Right lobe of liver (tissue), 6 donors: ENCODE data around the gene TBXAS1. TPM values are rescaled to one million over a fixed set of nuclear protein-coding genes. Genes with fewer than 3 reads are reported as not detected.

ENCODE experiments used
- ATAC-seq, 4 donors: fragments of 200-7000 bp; cut with Tn5 transposase; one replicate each; pipeline ENCODE4 v1.9.1; 2020; ENCODE audit warnings: mild to moderate bottlenecking in 4 of 4, moderate library complexity in 4 of 4
- DNase-seq, 3 donors: peaks; one replicate each; pipeline ENCODE4 v3.0.0-alpha.2; 2020
- H3K27ac ChIP-seq, 3 donors: fragments of 200-600 bp; one replicate each; pipeline ENCODE4 v1.8.0; 2022
- H3K27me3 ChIP-seq, 2 donors: fragments of 200-600 bp; one replicate each; pipeline ENCODE4 v1.8.0; 2022
- H3K36me3 ChIP-seq, 4 donors: fragments of 200-600 bp; sonication (generic) in 1 of 4; one replicate each; pipeline versions ENCODE4 v1.5.1 to v1.8.0; 2017 to 2022; ENCODE audit warnings: control low read depth in 1 of 4
- H3K4me1 ChIP-seq, 4 donors: fragments of 200-600 bp; sonication (generic) in 1 of 4; one replicate each; pipeline versions ENCODE4 v1.5.1 to v1.8.0; 2017 to 2022; ENCODE audit warnings: control low read depth in 1 of 4
- H3K4me3 ChIP-seq, 3 donors: fragments of 200-600 bp; one replicate each; pipeline ENCODE4 v1.8.0; 2022
- H3K9me3 ChIP-seq, 4 donors: fragments of 200-600 bp; sonication (generic) in 1 of 4; one replicate each; pipeline versions ENCODE4 v1.5.1 to v1.8.0; 2017 to 2022; ENCODE audit warnings: control low read depth in 1 of 4
- CTCF ChIP-seq, 4 donors: fragments of 200-600 bp in 3 of 4; fragments of 450-650 bp in 1 of 4; IDR thresholded peaks; one replicate each; pipeline versions ENCODE4 v1.5.1 to v1.8.0; 2016 to 2022; ENCODE audit warnings: antibody characterized with exemption in 4 of 4, mild to moderate bottlenecking in 2 of 4
- POLR2A ChIP-seq: fragments of 450-650 bp; IDR thresholded peaks from one replicate; pipeline ENCODE4 v1.6.1; 2017; ENCODE audit warnings: antibody characterized with exemption, mild to moderate bottlenecking
- WGBS: methylation state at CpG from one replicate; pipeline ENCODE4 v1.1.6; 2018; ENCODE audit warnings: low coverage, low lambda C conversion rate; ENCODE audit not compliant: insufficient coverage; ENCODE audit errors: missing lambda C conversion rate; 5-methylcytosine and 5-hydroxymethylcytosine counted together
- intact Hi-C, 2 donors: fragments of 100-400 bp; cut with DNase I; formaldehyde crosslinking; loops; one replicate each; pipeline versions ENCODE4 v1.11.2 to v1.14.1; 2022
- total RNA-seq, 6 experiments: library from RNA; depleted of rRNA in 2 of 6; stranded (reverse); fragments of >200 nt in 2 of 6; fragmentation: NEBNext Ultra II Directional in 3 of 6; extraction: Animal tissue kit (Norgen Biotek cat#: 25700) in 3 of 6; gene quantifications; one replicate each; pipeline versions ENCODE4 v1.1.0 to v1.2.4, GENCODE V29; 2016 to 2023
- donor health status: DM: no; HTN: yes; CAD: no.
- donor health status: DM: no; HTN: no; CAD: no.
- donor health status: DM: no; HTN: no; CAD: no.
- donor health status: DM: no; HTN: yes; CAD: no.
- donor health status: DM: no; HTN: yes; CAD: no.

Gene TBXAS1
- total RNA-seq, 6 experiments from 2014 or later, result 7.6 to 15.6 (median 12.2) TPM

DNA sequence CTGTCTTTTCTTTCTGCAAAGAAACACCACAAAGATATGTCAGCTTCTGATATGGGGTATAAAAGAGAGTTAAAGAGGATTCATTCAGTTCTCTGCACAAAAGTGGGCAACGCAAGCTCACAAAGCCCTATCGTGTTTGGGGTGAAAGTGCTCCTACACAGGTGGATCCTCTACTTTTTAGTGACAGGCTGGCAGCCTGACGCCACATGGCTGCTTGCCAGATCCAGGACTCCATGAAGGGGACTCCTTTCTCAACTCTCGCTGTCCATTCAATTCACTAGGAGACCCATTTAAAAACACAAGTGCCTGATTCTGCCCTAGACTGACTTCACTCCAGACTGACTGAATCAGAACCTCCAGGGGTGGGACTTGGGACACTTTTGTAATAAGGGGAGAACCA lies 225.7 kb downstream of the TBXAS1 start:
- ATAC-seq, result no peak
- no peak overlapping the region for H3K4me3 ChIP-seq
- H3K27ac ChIP-seq, result no peak overlapping the region
- H3K27me3 ChIP-seq, result no peaks in the 10 kb centered on the region
- no peak for DNase-seq
- intact Hi-C loops, result no loop called here
- 82% methylated on average over 2 of the region's 4 CpGs for WGBS
- H3K9me3 ChIP-seq, result no peaks in the 10 kb centered on the region
- TF ChIP-seq CTCF (IDR thresholded peaks at IDR 0.05) (no peak), POLR2A (no peak)
- peaks cover 0 to 24% (median 6%) of the 10 kb centered on the region in 4 donors for H3K4me1 ChIP-seq
- peaks cover 0 to 15% (median 1%) of the 10 kb centered on the region in 4 donors for H3K36me3 ChIP-seq

DNA sequence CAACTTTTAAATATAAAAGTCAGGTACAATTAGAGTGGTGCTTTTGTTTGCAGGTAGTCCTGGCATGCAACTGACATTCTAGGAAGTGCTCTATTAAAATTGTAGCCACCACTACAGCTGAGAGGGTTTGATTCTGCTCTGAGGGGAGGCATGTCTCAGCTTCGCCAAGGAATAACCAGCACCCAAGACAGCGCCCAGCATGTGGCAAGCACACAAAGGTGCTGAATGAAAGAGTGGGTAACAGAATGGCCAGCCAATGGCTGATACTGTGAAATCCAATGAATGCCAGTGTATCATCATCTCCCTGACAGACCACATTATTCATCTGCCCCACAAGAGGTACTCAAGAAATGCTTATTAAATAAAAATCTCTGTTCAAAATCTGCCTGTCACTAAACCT lies 226.8 kb downstream of the TBXAS1 start:
- peaks cover 0 to 15% (median 1%) of the 10 kb centered on the region in 4 donors for H3K36me3 ChIP-seq
- WGBS, result no CpG with 5 or more reads among the region's 2 CpGs
- no peak overlapping the region for H3K4me3 ChIP-seq
- DNase-seq (no peak), ATAC-seq (no peak)
- intact Hi-C loops, result no loop called here
- H3K9me3 ChIP-seq, result no peaks in the 10 kb centered on the region
- no peaks in the 10 kb centered on the region for H3K27me3 ChIP-seq
- TF ChIP-seq POLR2A (no peak), CTCF (IDR thresholded peaks at IDR 0.05) (no peak)
- H3K4me1 ChIP-seq, result peaks cover 0 to 30% (median 9%) of the 10 kb centered on the region in 4 donors
- no peak overlapping the region for H3K27ac ChIP-seq

DNA sequence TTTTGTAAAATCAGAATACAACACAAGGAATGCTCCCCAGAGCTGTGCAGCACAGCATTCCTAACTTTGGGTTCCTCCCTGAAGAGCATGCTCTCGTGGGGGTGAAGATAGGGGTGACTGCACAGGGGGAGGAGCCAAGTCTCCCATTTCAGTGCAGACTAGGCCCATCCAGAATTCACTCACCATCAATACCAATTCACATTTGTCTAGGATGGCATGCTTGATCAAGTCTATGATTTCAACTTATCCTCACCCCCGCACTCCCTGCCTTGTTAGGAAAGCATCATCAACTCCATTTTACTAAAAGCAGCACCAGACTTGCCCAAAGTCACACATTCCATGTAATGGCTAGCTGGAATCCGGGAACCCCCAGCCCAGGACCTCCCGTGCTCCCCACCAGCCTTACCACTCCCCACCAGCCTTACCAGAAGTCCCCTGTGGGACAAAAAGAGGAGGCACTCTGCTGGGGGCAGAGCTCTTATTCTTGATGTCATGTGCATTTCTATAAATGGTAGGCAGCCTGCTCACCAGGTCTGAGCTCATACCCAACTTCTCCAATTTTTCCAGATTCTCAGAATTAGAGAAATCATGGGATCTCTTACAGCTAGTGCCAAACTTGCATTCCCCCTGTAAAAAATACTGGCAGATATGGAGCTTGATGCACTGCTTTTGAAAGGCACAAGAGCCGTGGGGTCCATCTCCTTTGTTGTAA lies 227.5 kb downstream of the TBXAS1 start:
- intact Hi-C loops, result no loop called here
- Histone ChIP-seq H3K27ac (no peak overlapping the region), H3K36me3 (peaks cover 0 to 15% (median 1%) of the 10 kb centered on the region in 4 donors)

GRCh38 chr7:140057143-140057535 lies 228.1 kb downstream of the TBXAS1 start:
- no peak overlapping the region for H3K4me3 ChIP-seq
- intact Hi-C loops, result no loop called here
- ATAC-seq (no peak), DNase-seq (no peak)
- WGBS, result no CpG with 5 or more reads among the region's 3 CpGs
- H3K27ac ChIP-seq, result no peak overlapping the region
- peaks cover 0 to 39% (median 13%) of the 10 kb centered on the region in 4 donors for H3K4me1 ChIP-seq
- H3K36me3 ChIP-seq, result peaks cover 0 to 15% (median 1%) of the 10 kb centered on the region in 4 donors
- H3K9me3 ChIP-seq, result no peaks in the 10 kb centered on the region
- no peaks in the 10 kb centered on the region for H3K27me3 ChIP-seq
- TF ChIP-seq CTCF (IDR thresholded peaks at IDR 0.05) (no peak), POLR2A (no peak)

More for the DNA sequence above, 227.5 kb downstream of the TBXAS1 start:
- no peaks in the 10 kb centered on the region for H3K27me3 ChIP-seq
- TF ChIP-seq POLR2A, result no peak
- ATAC-seq (no peak), DNase-seq (no peak)
- H3K9me3 ChIP-seq, result no peaks in the 10 kb centered on the region
- H3K4me3 ChIP-seq, result no peak overlapping the region
- peaks cover 0 to 37% (median 13%) of the 10 kb centered on the region in 4 donors for H3K4me1 ChIP-seq
- 100% methylated on average over 4 of the region's 5 CpGs for WGBS

DNA sequence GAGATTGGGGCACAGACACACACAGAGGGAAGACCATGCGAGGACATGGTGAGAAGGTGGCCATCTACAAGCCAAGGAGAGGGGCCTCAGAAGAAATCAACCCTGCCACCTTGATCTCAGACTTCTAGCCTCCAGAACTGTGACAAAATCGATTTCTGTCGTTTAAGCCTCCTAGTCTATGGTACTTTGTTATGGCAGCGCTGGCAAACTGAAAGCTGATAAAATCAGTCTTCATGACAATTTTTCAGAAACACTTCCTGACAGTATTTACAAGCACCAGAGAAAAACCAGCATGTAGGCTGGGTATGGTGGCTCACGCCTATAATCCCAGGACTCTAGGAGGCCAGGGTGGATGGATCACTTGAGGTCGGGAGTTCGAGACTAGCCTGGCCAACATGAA lies 229.5 kb downstream of the TBXAS1 start:
- DNase-seq (no peak), ATAC-seq (no peak)
- intact Hi-C loops, result no loop called here
- TF ChIP-seq POLR2A (no peak), CTCF (IDR thresholded peaks at IDR 0.05) (no peak)
- WGBS, result 71% methylated on average over 6 of the region's 7 CpGs
- H3K27ac ChIP-seq, result no peak overlapping the region
- H3K9me3 ChIP-seq, result no peaks in the 10 kb centered on the region
- no peak overlapping the region for H3K4me3 ChIP-seq
- H3K27me3 ChIP-seq, result no peaks in the 10 kb centered on the region
- peaks cover 0 to 11% (median 1%) of the 10 kb centered on the region in 4 donors for H3K36me3 ChIP-seq
- peaks cover 0 to 39% (median 13%) of the 10 kb centered on the region in 4 donors for H3K4me1 ChIP-seq
